Thoracic aorta (tissue), 2 donors: ENCODE results near the gene SSX5. TPM values are rescaled to one million over a fixed set of nuclear protein-coding genes. Genes with fewer than 3 reads are reported as not detected.
"Not testable (repeated sequence)": the region's sequence is repeated elsewhere in the genome, so short reads cannot be mapped to it uniquely, and the experiment has no call there.

Experiments
- ATAC-seq: fragments of 150-250 bp; one replicate; pipeline ENCODE4 v1.8.0; 2017; ENCODE audit warnings: low read depth; ENCODE audit not compliant: insufficient number of reproducible peaks, low FRiP score
- DNase-seq: peaks from one replicate; pipeline ENCODE4 v3.0.0-alpha.2; 2020; ENCODE audit warnings: low spot score
- H3K27ac ChIP-seq, 2 donors: fragments of 200-600 bp; sonication (generic); 1 replicate in 1 of 2; 2 replicates in 1 of 2; pipeline ENCODE4 v1.5.1; 2016; ENCODE audit warnings: mild to moderate bottlenecking in 2 of 2, moderate library complexity in 2 of 2
- H3K27me3 ChIP-seq: fragments of 200-600 bp; sonication (generic); replicated peaks from 2 replicates; pipeline ENCODE4 v1.6.0; 2016; ENCODE audit warnings: mild to moderate bottlenecking; ENCODE audit not compliant: insufficient read depth
- H3K36me3 ChIP-seq: fragments of 200-600 bp; sonication (generic); one replicate; pipeline ENCODE4 v1.5.1; 2016
- H3K4me1 ChIP-seq, 2 donors: fragments of 200-600 bp; sonication (generic); 1 replicate in 1 of 2; 2 replicates in 1 of 2; pipeline versions ENCODE4 v1.5.1 to v1.6.0; 2016; ENCODE audit warnings: low read depth in 2 of 2, mild to moderate bottlenecking in 1 of 2; ENCODE audit not compliant: control insufficient read depth in 1 of 2
- H3K4me3 ChIP-seq: fragments of 200-600 bp; sonication (generic); 2 replicates; pipeline ENCODE4 v1.5.1; 2016; ENCODE audit warnings: mild to moderate bottlenecking
- H3K9me3 ChIP-seq: fragments of 200-600 bp; sonication (generic); 2 replicates; pipeline ENCODE4 v1.5.1; 2016
- total RNA-seq, 2 donors: library from RNA; depleted of rRNA; stranded (reverse); fragments of >200 nt; gene quantifications; one replicate each; pipeline versions ENCODE4 v1.1.0 to v1.2.3, GENCODE V29; 2016
- TF ChIP-seq, protein P1 (sequence below): fragments of 200-600 bp; sonication (generic); IDR thresholded peaks from one replicate; pipeline ENCODE4 v1.5.1; 2019; ENCODE audit warnings: antibody characterized with exemption

The SSX5 gene
- total RNA-seq, 2 donors from 2014 or later: not detected

DNA sequence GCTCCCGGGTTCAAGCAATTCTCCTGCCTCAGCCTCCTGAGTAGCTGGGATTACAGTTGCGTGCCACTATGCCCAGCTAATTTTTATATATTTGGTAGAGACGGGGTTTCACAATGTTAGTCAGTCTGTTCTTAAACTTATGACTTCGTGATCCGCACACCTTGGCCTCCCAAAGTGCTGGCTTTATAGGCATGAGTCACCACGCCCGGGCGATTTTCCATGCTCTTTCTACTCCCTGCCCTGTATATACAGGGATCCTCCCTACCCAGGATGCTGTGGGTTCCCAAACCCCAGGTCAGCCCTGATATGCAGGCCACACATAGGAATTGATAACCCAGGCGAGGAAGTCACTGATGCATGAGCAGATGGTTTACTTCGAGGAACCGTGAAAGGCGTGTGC lies 31.4 kb downstream of the SSX5 start:
- no peaks in the 10 kb centered on the region for H3K27me3 ChIP-seq
- no peak overlapping the region for H3K4me3 ChIP-seq
- no peak for ATAC-seq
- no peak for DNase-seq
- TF ChIP-seq, protein P1, sequence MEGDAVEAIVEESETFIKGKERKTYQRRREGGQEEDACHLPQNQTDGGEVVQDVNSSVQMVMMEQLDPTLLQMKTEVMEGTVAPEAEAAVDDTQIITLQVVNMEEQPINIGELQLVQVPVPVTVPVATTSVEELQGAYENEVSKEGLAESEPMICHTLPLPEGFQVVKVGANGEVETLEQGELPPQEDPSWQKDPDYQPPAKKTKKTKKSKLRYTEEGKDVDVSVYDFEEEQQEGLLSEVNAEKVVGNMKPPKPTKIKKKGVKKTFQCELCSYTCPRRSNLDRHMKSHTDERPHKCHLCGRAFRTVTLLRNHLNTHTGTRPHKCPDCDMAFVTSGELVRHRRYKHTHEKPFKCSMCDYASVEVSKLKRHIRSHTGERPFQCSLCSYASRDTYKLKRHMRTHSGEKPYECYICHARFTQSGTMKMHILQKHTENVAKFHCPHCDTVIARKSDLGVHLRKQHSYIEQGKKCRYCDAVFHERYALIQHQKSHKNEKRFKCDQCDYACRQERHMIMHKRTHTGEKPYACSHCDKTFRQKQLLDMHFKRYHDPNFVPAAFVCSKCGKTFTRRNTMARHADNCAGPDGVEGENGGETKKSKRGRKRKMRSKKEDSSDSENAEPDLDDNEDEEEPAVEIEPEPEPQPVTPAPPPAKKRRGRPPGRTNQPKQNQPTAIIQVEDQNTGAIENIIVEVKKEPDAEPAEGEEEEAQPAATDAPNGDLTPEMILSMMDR: no peak
- no peak overlapping the region for H3K27ac ChIP-seq
- no peaks in the 10 kb centered on the region for H3K4me1 ChIP-seq
- H3K9me3 ChIP-seq: no peaks in the 10 kb centered on the region
- no peaks in the 10 kb centered on the region for H3K36me3 ChIP-seq

DNA sequence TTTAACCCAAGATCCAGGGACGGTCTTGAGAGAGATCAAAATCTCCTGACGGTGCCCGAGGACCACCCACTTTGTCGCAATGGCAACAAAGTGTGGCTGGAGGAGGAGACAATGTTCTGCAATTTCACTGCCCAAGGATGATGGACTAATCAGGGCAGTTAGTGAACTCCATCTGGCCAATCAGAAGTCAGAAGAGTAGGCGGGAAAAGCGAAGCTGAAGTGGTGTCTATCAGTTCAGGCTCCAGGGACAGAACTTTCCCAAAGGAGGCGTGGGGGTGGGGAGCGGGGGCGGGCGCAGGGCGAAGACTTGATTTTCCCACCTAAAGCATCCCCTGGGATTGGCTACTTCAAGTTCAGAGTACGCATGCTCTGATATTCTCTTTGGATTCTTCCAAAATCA lies 40.6 kb downstream of the SSX5 start:
- Histone ChIP-seq H3K4me1 (no peaks in the 10 kb centered on the region), H3K27ac (no peak overlapping the region), H3K27me3 (no peaks in the 10 kb centered on the region), H3K9me3 (no peaks in the 10 kb centered on the region), H3K4me3 (no peak overlapping the region), H3K36me3 (no peaks in the 10 kb centered on the region)
- DNase-seq (no peak), ATAC-seq (no peak)
- TF ChIP-seq, protein P1: no peak

DNA sequence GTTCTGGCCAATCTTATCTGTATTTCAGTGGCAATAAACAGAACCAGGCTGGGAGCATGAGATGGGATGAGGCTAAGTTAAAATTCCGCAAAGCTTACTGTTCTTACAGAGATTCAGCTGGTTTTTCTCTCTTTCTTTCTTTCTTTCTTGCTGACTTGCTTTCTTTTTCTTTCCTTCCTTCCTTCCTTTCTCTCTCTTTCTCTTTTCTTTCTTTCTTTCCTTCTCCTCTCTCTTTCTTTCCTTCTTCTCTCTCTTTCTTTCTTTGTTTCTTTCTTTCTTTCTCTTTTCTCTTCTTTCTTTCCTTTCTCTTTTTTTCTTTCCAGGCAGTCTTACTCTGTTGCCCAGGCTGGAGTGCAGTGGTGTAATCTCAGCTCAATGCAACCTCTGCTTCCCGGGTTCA lies 41.8 kb downstream of the SSX5 start:
- H3K27me3 ChIP-seq: no peaks in the 10 kb centered on the region
- TF ChIP-seq, protein P1: no peak
- no peaks in the 10 kb centered on the region for H3K9me3 ChIP-seq
- H3K4me3 ChIP-seq: no peak overlapping the region
- H3K4me1 ChIP-seq: no peaks in the 10 kb centered on the region
- H3K36me3 ChIP-seq: no peaks in the 10 kb centered on the region
- DNase-seq (no peak), ATAC-seq (no peak)
- H3K27ac ChIP-seq: no peak overlapping the region

DNA sequence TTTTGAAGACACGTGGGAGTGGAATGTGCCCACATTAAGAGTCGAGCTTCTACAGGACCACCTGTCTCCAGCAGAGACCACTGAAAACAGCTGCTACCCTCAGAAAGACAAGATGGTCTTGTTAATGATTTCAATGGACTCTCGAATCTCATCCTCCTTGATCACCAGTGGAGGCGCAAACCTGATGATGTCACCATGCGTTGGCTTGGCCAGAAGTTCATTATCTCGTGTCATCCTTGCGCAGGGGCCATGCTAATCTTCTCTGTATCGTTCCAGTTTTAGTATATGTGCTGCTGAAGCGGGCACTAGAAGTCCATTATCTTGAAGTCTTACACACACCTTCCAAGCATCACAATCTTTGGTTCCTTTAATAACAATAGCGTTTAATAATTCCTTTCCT lies 42.8 kb downstream of the SSX5 start:
- ATAC-seq (no peak), DNase-seq (no peak)
- no peak overlapping the region for H3K4me3 ChIP-seq
- no peaks in the 10 kb centered on the region for H3K27me3 ChIP-seq
- no peaks in the 10 kb centered on the region for H3K9me3 ChIP-seq
- H3K27ac ChIP-seq: no peak overlapping the region
- H3K36me3 ChIP-seq: no peaks in the 10 kb centered on the region
- H3K4me1 ChIP-seq: no peaks in the 10 kb centered on the region
- TF ChIP-seq, protein P1: no peak

DNA sequence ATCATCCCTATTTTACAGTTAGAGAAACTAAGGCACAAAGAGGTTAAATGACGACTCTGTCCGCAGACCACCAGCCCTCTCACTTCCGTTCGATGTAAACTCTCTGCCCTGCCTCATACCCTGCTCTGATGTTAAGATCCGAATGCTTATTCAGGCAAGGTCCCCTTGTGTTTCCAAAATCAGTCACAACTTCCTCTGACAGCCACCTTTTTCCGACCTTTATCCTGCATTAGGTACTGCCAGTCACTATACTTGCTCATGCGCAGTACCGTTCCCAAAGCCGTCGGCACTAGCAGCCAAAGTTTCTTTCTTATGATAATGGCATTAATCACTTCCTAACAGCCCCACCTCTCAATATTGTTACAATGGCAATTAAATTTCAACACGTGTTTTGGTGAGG lies 53.9 kb downstream of the SSX5 start:
- H3K4me1 ChIP-seq, H3K27me3 ChIP-seq, H3K36me3 ChIP-seq, H3K4me3 ChIP-seq, DNase-seq, H3K9me3 ChIP-seq, ATAC-seq, H3K27ac ChIP-seq: not testable (repeated sequence)

DNA sequence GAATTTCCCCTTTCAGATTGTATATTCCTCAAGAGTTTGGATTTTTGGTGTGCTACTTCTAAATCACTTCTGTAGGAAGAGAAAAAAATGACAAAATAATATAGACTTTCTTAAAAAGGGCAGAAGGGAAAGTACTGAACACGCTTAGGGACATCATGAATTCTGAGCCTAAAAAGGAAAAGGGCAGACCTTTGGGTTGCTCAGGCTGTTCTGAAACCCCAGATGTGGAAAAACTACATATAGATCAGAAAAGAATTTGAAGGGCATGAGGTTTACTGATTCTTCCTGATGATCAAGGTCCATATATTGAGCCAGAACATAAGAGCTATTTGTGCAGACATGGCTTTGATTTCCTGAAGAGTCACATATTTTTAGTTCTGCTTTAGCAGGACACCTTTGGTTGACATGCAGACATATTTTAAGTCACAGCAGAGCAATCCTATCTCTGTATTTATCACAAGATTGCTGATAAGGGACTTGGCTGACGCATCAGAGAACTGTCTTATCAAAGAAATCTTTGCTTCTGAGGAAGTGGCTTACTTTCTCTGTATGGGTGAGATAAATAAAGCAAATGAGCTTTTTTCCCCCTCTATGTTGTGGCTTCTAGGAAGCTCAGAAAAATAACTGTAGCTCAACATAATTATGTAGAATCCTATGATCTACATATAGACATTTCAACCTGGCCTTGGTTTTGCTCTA lies 54.6 kb downstream of the SSX5 start:
- H3K27ac ChIP-seq, H3K36me3 ChIP-seq, H3K4me3 ChIP-seq, DNase-seq, H3K4me1 ChIP-seq, ATAC-seq, H3K27me3 ChIP-seq, H3K9me3 ChIP-seq: not testable (repeated sequence)

DNA sequence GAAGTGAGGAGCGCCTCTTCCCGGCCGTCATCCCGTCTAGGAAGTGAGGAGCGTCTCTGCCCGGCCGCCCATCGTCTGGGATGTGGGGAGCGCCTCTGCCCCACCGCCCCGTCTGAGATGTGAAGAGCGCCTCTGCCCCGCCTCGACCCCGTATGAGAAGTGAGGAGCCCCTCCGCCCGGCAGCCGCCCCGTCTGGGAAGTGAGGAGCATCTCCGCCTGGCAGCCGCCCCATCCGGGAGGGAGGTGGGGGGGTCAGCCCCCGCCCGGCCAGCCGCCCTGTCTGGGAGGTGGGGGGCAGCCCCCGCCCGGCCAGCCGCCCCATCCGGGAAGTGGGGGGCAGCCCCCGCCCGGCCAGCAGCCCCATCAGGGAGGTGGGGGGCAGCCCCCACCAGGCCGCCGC lies 57.5 kb downstream of the SSX5 start:
- not testable (repeated sequence) for H3K4me1 ChIP-seq, H3K36me3 ChIP-seq, H3K27me3 ChIP-seq, DNase-seq, H3K9me3 ChIP-seq, ATAC-seq, H3K4me3 ChIP-seq, H3K27ac ChIP-seq
